Smooth muscle cell (in vitro differentiated cells): ENCODE results near the gene GFOD1. TPM values are rescaled to one million over a fixed set of nuclear protein-coding genes. Genes with fewer than 3 reads are reported as not detected.

Experiments used
- DNase-seq: peaks from one replicate; lab custom pipeline; 2025; ENCODE audit not compliant: unreplicated experiment; lab: John Stamatoyannopoulos, UW
- H2AFZ ChIP-seq: fragments of 200-600 bp; sonication (generic); 2 replicates; pipeline ENCODE4 v1.6.0; 2016; ENCODE audit warnings: antibody characterized with exemption, low read depth, mild to moderate bottlenecking
- H3F3A ChIP-seq: fragments of 200-600 bp; sonication (generic); 2 replicates; pipeline ENCODE4 v1.6.0; 2017; ENCODE audit warnings: antibody characterized with exemption, low read depth
- H3K27ac ChIP-seq: fragments of 200-600 bp; sonication (generic); 2 replicates; pipeline ENCODE4 v1.5.1; 2016; ENCODE audit warnings: low read depth, mild to moderate bottlenecking
- H3K27me3 ChIP-seq: fragments of 200-600 bp; sonication (generic); 2 replicates; pipeline ENCODE4 v1.6.1; 2016; ENCODE audit warnings: low read depth, mild to moderate bottlenecking
- H3K36me3 ChIP-seq: fragments of 200-600 bp; sonication (generic); 2 replicates; pipeline ENCODE4 v1.5.1; 2016; ENCODE audit warnings: low read depth
- H3K4me1 ChIP-seq: fragments of 200-600 bp; sonication (generic); 2 replicates; pipeline ENCODE4 v1.5.1; 2016; ENCODE audit warnings: low read depth
- H3K4me2 ChIP-seq: fragments of 200-600 bp; sonication (generic); 2 replicates; pipeline ENCODE4 v1.6.0; 2016; ENCODE audit warnings: mild to moderate bottlenecking
- H3K4me3 ChIP-seq: fragments of 200-600 bp; sonication (generic); 2 replicates; pipeline ENCODE4 v1.5.1; 2016; ENCODE audit warnings: mild to moderate bottlenecking
- H3K79me2 ChIP-seq: fragments of 200-600 bp; sonication (generic); 2 replicates; pipeline ENCODE4 v1.6.0; 2016; ENCODE audit warnings: low read depth, mild to moderate bottlenecking
- H3K9ac ChIP-seq: fragments of 200-600 bp; sonication (generic); 2 replicates; pipeline ENCODE4 v1.6.0; 2016; ENCODE audit warnings: low read depth
- H3K9me3 ChIP-seq: fragments of 200-600 bp; sonication (generic); replicated peaks from 2 replicates; pipeline ENCODE4 v1.5.1; 2016; ENCODE audit warnings: low read depth
- H4K20me1 ChIP-seq: fragments of 200-600 bp; sonication (generic); 2 replicates; pipeline ENCODE4 v1.6.0; 2016; ENCODE audit warnings: low read depth
- WGBS: methylation state at CpG from one replicate; pipeline ENCODE4 v1.1.7; 2016; ENCODE audit warnings: low lambda C conversion rate; 5-methylcytosine and 5-hydroxymethylcytosine counted together
- polyA plus RNA-seq: library from polyadenylated mRNA; unstranded; fragments of >200 nt; fragmentation: Nextera tagmentation; extraction: Ambion mirVana; gene quantifications from 2 replicates; pipeline ENCODE4 v1.2.1, GENCODE V29; 2016
- total RNA-seq: library from RNA; depleted of rRNA; stranded (reverse); fragments of >200 nt; gene quantifications from 2 replicates; pipeline ENCODE4 v1.2.3, GENCODE V29; 2014
- TF ChIP-seq, protein P1 (sequence below): fragments of 200-600 bp; sonication (generic); IDR thresholded peaks from 2 replicates; pipeline ENCODE4 v1.5.1; 2017; ENCODE audit warnings: borderline replicate concordance, mild to moderate bottlenecking, antibody characterized with exemption; ENCODE audit not compliant: insufficient read depth, poor library complexity, severe bottlenecking

GFOD1 gene
- total and polyA plus RNA-seq, 2 experiments from 2014 or later: 9.6 to 14.0 TPM

DNA sequence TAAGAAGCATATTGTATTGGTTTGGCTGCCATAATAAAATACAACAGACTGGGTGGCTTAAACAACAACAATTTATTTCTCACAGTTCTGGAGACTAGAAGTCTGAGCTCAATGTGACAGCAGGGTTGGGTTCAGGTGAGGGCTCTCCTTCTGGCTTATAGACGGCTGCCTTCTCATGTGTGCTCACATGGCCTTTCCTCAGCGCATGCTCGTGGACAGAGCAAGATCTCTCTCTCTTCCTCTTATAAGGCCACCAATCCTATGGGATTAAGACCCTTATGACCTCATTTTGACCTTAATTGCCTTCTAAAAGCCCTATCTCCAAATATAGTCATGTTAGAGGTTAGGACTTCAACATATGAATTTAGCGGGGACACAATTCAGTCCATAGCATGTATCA lies 32.4 kb upstream of the GFOD1 start:
- Histone ChIP-seq H3F3A (no peaks in the 10 kb centered on the region), H3K9ac (no peak overlapping the region), H4K20me1 (no peaks in the 10 kb centered on the region), H3K4me2 (no peak overlapping the region), H3K79me2 (no peaks in the 10 kb centered on the region), H3K9me3 (no peaks in the 10 kb centered on the region), H3K4me1 (no peaks in the 10 kb centered on the region), H3K4me3 (no peak overlapping the region), H3K36me3 (no peaks in the 10 kb centered on the region), H3K27ac (no peak overlapping the region), H3K27me3 (no peaks in the 10 kb centered on the region), H2AFZ (no peak overlapping the region)
- TF ChIP-seq, protein P1, sequence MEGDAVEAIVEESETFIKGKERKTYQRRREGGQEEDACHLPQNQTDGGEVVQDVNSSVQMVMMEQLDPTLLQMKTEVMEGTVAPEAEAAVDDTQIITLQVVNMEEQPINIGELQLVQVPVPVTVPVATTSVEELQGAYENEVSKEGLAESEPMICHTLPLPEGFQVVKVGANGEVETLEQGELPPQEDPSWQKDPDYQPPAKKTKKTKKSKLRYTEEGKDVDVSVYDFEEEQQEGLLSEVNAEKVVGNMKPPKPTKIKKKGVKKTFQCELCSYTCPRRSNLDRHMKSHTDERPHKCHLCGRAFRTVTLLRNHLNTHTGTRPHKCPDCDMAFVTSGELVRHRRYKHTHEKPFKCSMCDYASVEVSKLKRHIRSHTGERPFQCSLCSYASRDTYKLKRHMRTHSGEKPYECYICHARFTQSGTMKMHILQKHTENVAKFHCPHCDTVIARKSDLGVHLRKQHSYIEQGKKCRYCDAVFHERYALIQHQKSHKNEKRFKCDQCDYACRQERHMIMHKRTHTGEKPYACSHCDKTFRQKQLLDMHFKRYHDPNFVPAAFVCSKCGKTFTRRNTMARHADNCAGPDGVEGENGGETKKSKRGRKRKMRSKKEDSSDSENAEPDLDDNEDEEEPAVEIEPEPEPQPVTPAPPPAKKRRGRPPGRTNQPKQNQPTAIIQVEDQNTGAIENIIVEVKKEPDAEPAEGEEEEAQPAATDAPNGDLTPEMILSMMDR: no peak
- 89% methylated on average over 4 of the region's 4 CpGs for WGBS
- DNase-seq: no peak

DNA sequence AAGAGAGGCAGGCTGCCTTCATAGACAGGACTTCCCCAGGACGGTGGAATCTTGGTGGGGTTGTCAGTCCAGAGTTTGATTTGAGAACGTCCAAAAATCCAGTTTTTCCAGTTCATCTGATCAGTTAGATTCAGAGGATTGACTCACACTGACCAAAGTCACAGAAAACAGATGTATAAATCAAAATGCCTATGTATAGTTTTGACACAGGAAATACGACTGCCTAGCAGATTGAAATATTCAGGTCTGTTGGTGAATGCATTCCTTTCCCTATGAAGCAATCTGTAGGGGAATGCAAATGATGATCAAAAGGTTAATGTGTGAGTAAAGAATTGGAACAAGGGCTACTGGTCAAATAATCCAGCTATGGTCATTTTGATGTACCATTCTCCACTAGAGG lies 29.7 kb upstream of the GFOD1 start:
- Histone ChIP-seq H4K20me1 (no peaks in the 10 kb centered on the region), H2AFZ (no peak overlapping the region), H3K9ac (no peak overlapping the region), H3K4me2 (no peak overlapping the region), H3K4me1 (no peaks in the 10 kb centered on the region), H3K27me3 (no peaks in the 10 kb centered on the region), H3K27ac (no peak overlapping the region), H3K36me3 (no peaks in the 10 kb centered on the region), H3K4me3 (no peak overlapping the region), H3F3A (no peaks in the 10 kb centered on the region), H3K9me3 (no peaks in the 10 kb centered on the region), H3K79me2 (no peaks in the 10 kb centered on the region)
- DNase-seq: no peak
- 63% methylated on average over 3 of the region's 3 CpGs for WGBS
- TF ChIP-seq, protein P1: no peak

DNA sequence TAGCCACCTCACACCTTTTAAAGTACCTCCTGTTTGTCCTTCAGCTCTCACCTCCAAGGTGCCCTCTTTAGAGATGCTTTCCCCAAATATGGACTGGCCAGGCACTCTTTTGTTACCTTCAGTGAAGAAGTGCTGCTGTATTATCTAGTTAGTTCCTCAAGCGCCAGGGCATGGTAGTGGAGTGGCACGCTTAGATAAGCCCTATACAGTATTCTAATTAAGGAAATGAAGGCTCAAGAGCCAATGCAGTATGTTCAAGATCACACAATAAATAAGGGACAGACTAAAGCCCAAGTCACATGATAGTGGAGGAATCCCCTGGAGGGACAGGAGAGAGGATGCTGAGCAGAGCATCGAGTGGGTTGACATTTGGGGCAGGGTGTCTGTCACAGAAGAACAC lies 28.5 kb upstream of the GFOD1 start:
- no peak overlapping the region for H3K9ac ChIP-seq
- no peaks in the 10 kb centered on the region for H3K4me1 ChIP-seq
- TF ChIP-seq, protein P1: no peak
- H4K20me1 ChIP-seq: no peaks in the 10 kb centered on the region
- 93% methylated on average over 3 of the region's 3 CpGs for WGBS
- no peaks in the 10 kb centered on the region for H3K36me3 ChIP-seq
- no peak overlapping the region for H3K4me2 ChIP-seq
- no peak overlapping the region for H2AFZ ChIP-seq
- no peak overlapping the region for H3K27ac ChIP-seq
- H3K79me2 ChIP-seq: no peaks in the 10 kb centered on the region
- H3K9me3 ChIP-seq: no peaks in the 10 kb centered on the region
- no peaks in the 10 kb centered on the region for H3K27me3 ChIP-seq
- no peak overlapping the region for H3K4me3 ChIP-seq
- H3F3A ChIP-seq: no peaks in the 10 kb centered on the region
- DNase-seq: no peak

DNA sequence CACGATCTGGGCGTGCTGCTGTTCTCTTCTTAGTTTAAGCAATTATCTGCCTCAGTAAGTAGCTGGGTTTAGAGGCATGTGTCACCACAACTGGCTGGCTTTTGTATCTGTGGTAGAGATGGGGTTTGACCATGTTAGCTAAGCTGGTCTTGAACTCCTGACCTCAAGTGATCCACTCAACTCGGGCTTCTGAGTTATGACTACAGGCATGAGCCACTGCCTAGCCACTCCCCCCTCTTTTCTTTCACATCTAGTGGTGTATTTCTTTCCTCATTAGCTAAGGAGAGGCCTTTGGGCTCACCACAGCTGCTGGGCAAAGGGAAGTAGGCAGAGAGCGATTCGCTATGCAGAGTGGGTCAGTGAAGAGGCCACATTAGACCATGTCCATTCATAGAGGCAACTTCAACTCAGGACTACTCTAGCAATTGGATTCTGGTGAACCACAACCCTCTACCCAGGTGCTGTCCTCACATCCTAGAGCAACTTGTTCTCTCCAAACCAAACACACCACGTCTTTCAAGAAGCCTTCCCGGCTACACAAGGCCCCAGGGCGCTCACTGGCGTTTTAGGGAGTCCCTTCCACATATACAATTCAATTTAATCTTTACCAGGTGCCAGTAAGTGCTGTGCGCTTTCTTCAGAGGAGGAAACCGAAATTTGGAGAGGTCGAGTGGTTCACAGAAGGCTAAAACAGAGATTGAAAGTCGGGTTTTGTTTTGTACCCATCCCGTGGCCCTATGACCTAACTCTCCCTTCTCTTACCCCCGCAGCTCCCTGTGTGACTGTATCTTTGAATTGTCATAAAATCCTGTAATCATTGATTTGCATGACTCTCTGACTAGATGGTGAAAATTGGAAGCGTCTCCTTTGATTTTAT lies 26.5 kb upstream of the GFOD1 start:
- Histone ChIP-seq H3F3A (no peaks in the 10 kb centered on the region), H3K36me3 (no peaks in the 10 kb centered on the region), H3K79me2 (no peaks in the 10 kb centered on the region), H3K4me1 (no peaks in the 10 kb centered on the region), H4K20me1 (no peaks in the 10 kb centered on the region), H3K9me3 (no peaks in the 10 kb centered on the region), H2AFZ (no peak overlapping the region), H3K27ac (no peak overlapping the region), H3K4me3 (no peak overlapping the region), H3K9ac (no peak overlapping the region), H3K4me2 (no peak overlapping the region), H3K27me3 (no peaks in the 10 kb centered on the region)
- 78% methylated on average over 16 of the region's 16 CpGs for whole genome bisulfite sequencing
- DNase-seq: no peak
- TF ChIP-seq, protein P1: no peak
